Measurements from ENCODE around the gene PPM1F.
A peak's percentile ranks its signal among the peaks of the same experiment; 100 is the strongest.

The PPM1F gene

GRCh38 chr22:21975273-21975672 is 22.6 kb upstream of the PPM1F start:
- no peak for ATAC-seq

GRCh38 chr22:21974058-21974649 is 21.5 kb upstream of the PPM1F start:
- no peak for ATAC-seq

GRCh38 chr22:21972806-21973205 is 20.2 kb upstream of the PPM1F start:
- ATAC-seq, result no peak

- peak; percentile 38 to 66 for ATAC-seq
Measured at GRCh38 chr22:21972293-21972779, 19.7 kb upstream of the PPM1F start.

GRCh38 chr22:21971858-21972275 is 19.2 kb upstream of the PPM1F start:
- no peak for ATAC-seq

GRCh38 chr22:21970800-21971617 is 18.4 kb upstream of the PPM1F start:
- no peak for ATAC-seq

- ATAC-seq, result no peak
Measured at GRCh38 chr22:21970037-21970799, 17.6 kb upstream of the PPM1F start.

- ATAC-seq, result no peak
Measured at GRCh38 chr22:21968452-21969129, 15.9 kb upstream of the PPM1F start.

- no peak for ATAC-seq
Measured at GRCh38 chr22:21967693-21968271, 15.1 kb upstream of the PPM1F start.

- no peak for ATAC-seq
Measured at GRCh38 chr22:21966643-21967516, 14.2 kb upstream of the PPM1F start.

- ATAC-seq, result no peak
Measured at GRCh38 chr22:21965762-21966288, 13.2 kb upstream of the PPM1F start.

- no peak for ATAC-seq
Measured at GRCh38 chr22:21964918-21965484, 12.4 kb upstream of the PPM1F start.

GRCh38 chr22:21964234-21964633 is 11.6 kb upstream of the PPM1F start:
- no peak for ATAC-seq

GRCh38 chr22:21963790-21964211 is 11.2 kb upstream of the PPM1F start:
- no peak for ATAC-seq

GRCh38 chr22:21963286-21963685 is 10.6 kb upstream of the PPM1F start:
- no peak for ATAC-seq

GRCh38 chr22:21962655-21962949 is 10.0 kb upstream of the PPM1F start:
- ATAC-seq, result no peak

- no peak for ATAC-seq
Measured at GRCh38 chr22:21961886-21962654, 9.4 kb upstream of the PPM1F start.

- ATAC-seq, result no peak
Measured at GRCh38 chr22:21961127-21961867, 8.6 kb upstream of the PPM1F start.
